Ishikawa (cell line): ENCODE data around the gene EGFR.

Source experiments
- CREB1 ChIP-seq: IDR thresholded peaks from 2 replicates; pipeline ENCODE4 v1.6.1; 2012; ENCODE audit warnings: low read depth
- EGR1 ChIP-seq: IDR thresholded peaks from 2 replicates; pipeline ENCODE4 v1.6.1; 2012
- EP300 ChIP-seq: IDR thresholded peaks from 2 replicates; pipeline ENCODE4 v1.6.1; 2012; ENCODE audit warnings: borderline replicate concordance
- NFIC ChIP-seq: IDR thresholded peaks from 2 replicates; pipeline ENCODE4 v1.6.1; 2012
- RAD21 ChIP-seq: IDR thresholded peaks from 2 replicates; pipeline ENCODE4 v1.6.1; 2012; ENCODE audit warnings: low read depth
- TAF1 ChIP-seq: IDR thresholded peaks from 2 replicates; pipeline ENCODE4 v1.6.1; 2012; ENCODE audit warnings: low read depth, mild to moderate bottlenecking
- TCF12 ChIP-seq: IDR thresholded peaks from 2 replicates; pipeline ENCODE4 v1.6.1; 2012; ENCODE audit warnings: low read depth
- YY1 ChIP-seq: IDR thresholded peaks from 2 replicates; pipeline ENCODE4 v1.6.1; 2012; ENCODE audit warnings: low read depth
- TF ChIP-seq, protein P1 (sequence below): IDR thresholded peaks from 2 replicates; pipeline ENCODE4 v1.6.1; 2012
- TF ChIP-seq, protein P2 (sequence below): IDR thresholded peaks from 2 replicates; pipeline ENCODE4 v1.6.1; 2012; ENCODE audit warnings: low read depth, mild to moderate bottlenecking

DNA sequence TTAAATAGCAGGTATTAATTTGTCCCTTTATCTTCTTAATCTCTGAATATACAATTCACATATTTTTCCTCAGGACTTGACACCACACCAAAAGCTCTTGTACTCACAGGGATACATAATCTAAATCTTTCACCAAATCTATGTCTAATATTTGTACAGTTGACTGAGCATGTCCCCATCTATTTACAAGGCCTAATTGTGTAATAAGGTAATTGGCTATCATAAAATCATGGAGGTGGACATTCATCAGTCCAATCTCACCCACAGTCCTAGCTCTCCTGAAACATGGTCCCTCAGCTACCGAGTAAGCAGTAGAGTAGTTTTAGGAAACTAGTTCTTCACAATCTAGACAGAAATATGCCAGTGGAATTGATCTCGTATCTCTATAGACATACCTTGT lies 30.3 kb upstream of the EGFR start:
- TF ChIP-seq EP300 (no peak), TCF12 (no peak), RAD21 (no peak), TAF1 (no peak), YY1 (no peak), EGR1 (no peak), CREB1 (no peak), NFIC (no peak)
- TF ChIP-seq, protein P1, sequence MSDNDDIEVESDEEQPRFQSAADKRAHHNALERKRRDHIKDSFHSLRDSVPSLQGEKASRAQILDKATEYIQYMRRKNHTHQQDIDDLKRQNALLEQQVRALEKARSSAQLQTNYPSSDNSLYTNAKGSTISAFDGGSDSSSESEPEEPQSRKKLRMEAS = no peak
- TF ChIP-seq, protein P2, sequence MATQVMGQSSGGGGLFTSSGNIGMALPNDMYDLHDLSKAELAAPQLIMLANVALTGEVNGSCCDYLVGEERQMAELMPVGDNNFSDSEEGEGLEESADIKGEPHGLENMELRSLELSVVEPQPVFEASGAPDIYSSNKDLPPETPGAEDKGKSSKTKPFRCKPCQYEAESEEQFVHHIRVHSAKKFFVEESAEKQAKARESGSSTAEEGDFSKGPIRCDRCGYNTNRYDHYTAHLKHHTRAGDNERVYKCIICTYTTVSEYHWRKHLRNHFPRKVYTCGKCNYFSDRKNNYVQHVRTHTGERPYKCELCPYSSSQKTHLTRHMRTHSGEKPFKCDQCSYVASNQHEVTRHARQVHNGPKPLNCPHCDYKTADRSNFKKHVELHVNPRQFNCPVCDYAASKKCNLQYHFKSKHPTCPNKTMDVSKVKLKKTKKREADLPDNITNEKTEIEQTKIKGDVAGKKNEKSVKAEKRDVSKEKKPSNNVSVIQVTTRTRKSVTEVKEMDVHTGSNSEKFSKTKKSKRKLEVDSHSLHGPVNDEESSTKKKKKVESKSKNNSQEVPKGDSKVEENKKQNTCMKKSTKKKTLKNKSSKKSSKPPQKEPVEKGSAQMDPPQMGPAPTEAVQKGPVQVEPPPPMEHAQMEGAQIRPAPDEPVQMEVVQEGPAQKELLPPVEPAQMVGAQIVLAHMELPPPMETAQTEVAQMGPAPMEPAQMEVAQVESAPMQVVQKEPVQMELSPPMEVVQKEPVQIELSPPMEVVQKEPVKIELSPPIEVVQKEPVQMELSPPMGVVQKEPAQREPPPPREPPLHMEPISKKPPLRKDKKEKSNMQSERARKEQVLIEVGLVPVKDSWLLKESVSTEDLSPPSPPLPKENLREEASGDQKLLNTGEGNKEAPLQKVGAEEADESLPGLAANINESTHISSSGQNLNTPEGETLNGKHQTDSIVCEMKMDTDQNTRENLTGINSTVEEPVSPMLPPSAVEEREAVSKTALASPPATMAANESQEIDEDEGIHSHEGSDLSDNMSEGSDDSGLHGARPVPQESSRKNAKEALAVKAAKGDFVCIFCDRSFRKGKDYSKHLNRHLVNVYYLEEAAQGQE = no peak
